Gastroesophageal sphincter (tissue), 3 donors: ENCODE measurements around the gene ZMYND12.

Source experiments
- CTCF ChIP-seq, 4 experiments: fragments of 200-600 bp in 2 of 4; fragments of 450-650 bp in 2 of 4; sonication (generic) in 1 of 4; IDR thresholded peaks; one replicate each; pipeline ENCODE4 v1.5.1; 2017 to 2019; ENCODE audit warnings: antibody characterized with exemption in 4 of 4, mild to moderate bottlenecking in 2 of 4, moderate library complexity in 2 of 4
- EP300 ChIP-seq: sonication (generic); formaldehyde crosslinking; IDR thresholded peaks from one replicate; pipeline ENCODE4 v1.6.1; 2017; ENCODE audit warnings: antibody characterized with exemption, mild to moderate bottlenecking
- POLR2A ChIP-seq, 2 donors: fragments of 450-650 bp; IDR thresholded peaks; one replicate each; pipeline ENCODE4 v1.6.1; 2017; ENCODE audit warnings: antibody characterized with exemption in 2 of 2, mild to moderate bottlenecking in 2 of 2, moderate library complexity in 1 of 2
- POLR2AphosphoS5 ChIP-seq: sonication (generic); formaldehyde crosslinking; IDR thresholded peaks from one replicate; pipeline ENCODE4 v1.6.1; 2017; ENCODE audit warnings: antibody characterized with exemption

GRCh38 chr1:42385283-42385682 is 70.5 kb downstream of the ZMYND12 start:
- no peak for TF ChIP-seq POLR2A (IDR thresholded peaks at IDR 0.05)
- no peak for TF ChIP-seq CTCF (IDR thresholded peaks at IDR 0.05)
- TF ChIP-seq POLR2AphosphoS5: no peak
- no peak for TF ChIP-seq EP300
